HG03039 (cell line): ENCODE results near the gene DDX31.

Source experiments
- ATAC-seq: cut with Tn5 transposase; IDR thresholded peaks from one replicate; pipeline ENCODE4 v1.9.1; 2021; ENCODE audit warnings: mild to moderate bottlenecking, moderate library complexity; ENCODE audit not compliant: unreplicated experiment

Gene DDX31

GRCh38 chr9:132674485-132674884 lies 4.7 kb upstream of the DDX31 start:
- no peak for ATAC-seq

GRCh38 chr9:132673355-132673754 lies 3.6 kb upstream of the DDX31 start:
- ATAC-seq: no peak

GRCh38 chr9:132672413-132672690 lies 2.6 kb upstream of the DDX31 start:
- no peak for ATAC-seq

- ATAC-seq: no peak
Measured at GRCh38 chr9:132671620-132672412, 2.0 kb upstream of the DDX31 start.

GRCh38 chr9:132670457-132671391 lies 941 bp upstream of the DDX31 start, which contains the start of gene GTF3C4:
TSS of gene GTF3C4 (plus strand) at chr9:132670464. CDS start at chr9:132670599, 135 bp downstream.
- ATAC-seq: peak; percentile 22

GRCh38 chr9:132669319-132669697 lies 475 bp downstream of the DDX31 start:
- ATAC-seq: no peak

GRCh38 chr9:132663851-132664250 lies 5.9 kb downstream of the DDX31 start:
- no peak for ATAC-seq

- ATAC-seq: no peak
Measured at GRCh38 chr9:132663117-132663516, 6.7 kb downstream of the DDX31 start.

GRCh38 chr9:132662152-132662945 lies 7.4 kb downstream of the DDX31 start:
- no peak for ATAC-seq

- ATAC-seq: no peak
Measured at GRCh38 chr9:132656299-132656698, 13.5 kb downstream of the DDX31 start.

- ATAC-seq: no peak
Measured at GRCh38 chr9:132651259-132651658, 18.5 kb downstream of the DDX31 start.

GRCh38 chr9:132648685-132649084 lies 21.1 kb downstream of the DDX31 start:
- no peak for ATAC-seq

- ATAC-seq: no peak
Measured at GRCh38 chr9:132648283-132648682, 21.5 kb downstream of the DDX31 start.

- no peak for ATAC-seq
Measured at GRCh38 chr9:132647806-132648205, 22.0 kb downstream of the DDX31 start.

- no peak for ATAC-seq
Measured at GRCh38 chr9:132647355-132647754, 22.4 kb downstream of the DDX31 start.

- no peak for ATAC-seq
Measured at GRCh38 chr9:132646726-132647125, 23.1 kb downstream of the DDX31 start.

GRCh38 chr9:132645711-132646110 lies 24.1 kb downstream of the DDX31 start:
- ATAC-seq: no peak

- ATAC-seq: no peak
Measured at GRCh38 chr9:132645306-132645705, 24.5 kb downstream of the DDX31 start.

GRCh38 chr9:132644251-132644650 lies 25.5 kb downstream of the DDX31 start:
- no peak for ATAC-seq

GRCh38 chr9:132641216-132641615 lies 28.6 kb downstream of the DDX31 start:
- ATAC-seq: no peak

- no peak for ATAC-seq
Measured at GRCh38 chr9:132639322-132639721, 30.5 kb downstream of the DDX31 start.
